GM19395 (cell line): ENCODE measurements around the gene B3GNT3.

Experiments used
- ATAC-seq: cut with Tn5 transposase; IDR thresholded peaks from one replicate; pipeline ENCODE4 v1.9.1; 2021; ENCODE audit warnings: mild to moderate bottlenecking, moderate library complexity; ENCODE audit not compliant: unreplicated experiment

Gene B3GNT3

GRCh38 chr19:17832443-17833208 is 37.7 kb downstream of the B3GNT3 start:
- ATAC-seq, result no peak

- no peak for ATAC-seq
Observed at GRCh38 chr19:17834350-17835181, 39.6 kb downstream of the B3GNT3 start.

- ATAC-seq, result no peak
Observed at GRCh38 chr19:17835182-17836006, 40.5 kb downstream of the B3GNT3 start.

GRCh38 chr19:17836530-17836929 is 41.6 kb downstream of the B3GNT3 start:
- no peak for ATAC-seq

- ATAC-seq, result no peak
Observed at GRCh38 chr19:17837972-17838371, 43.0 kb downstream of the B3GNT3 start.

GRCh38 chr19:17840019-17840418 is 45.1 kb downstream of the B3GNT3 start:
- ATAC-seq, result no peak

GRCh38 chr19:17841371-17841809 is 46.5 kb downstream of the B3GNT3 start:
- no peak for ATAC-seq

GRCh38 chr19:17841810-17842662 is 47.1 kb downstream of the B3GNT3 start:
- no peak for ATAC-seq

- ATAC-seq, result no peak
Observed at GRCh38 chr19:17842663-17843291, 47.8 kb downstream of the B3GNT3 start.

GRCh38 chr19:17843292-17843827 is 48.4 kb downstream of the B3GNT3 start:
- no peak for ATAC-seq

GRCh38 chr19:17843908-17844490 is 49.1 kb downstream of the B3GNT3 start:
- no peak for ATAC-seq

- ATAC-seq, result no peak
Observed at GRCh38 chr19:17846146-17846545, 51.2 kb downstream of the B3GNT3 start.

GRCh38 chr19:17847538-17848366 is 52.8 kb downstream of the B3GNT3 start, which contains the start of gene JAK3:
Gene JAK3, minus strand, starts transcription at chr19:17847982. Its CDS starts 3,565 bp downstream, at chr19:17844417.
- peak; percentile 70 for ATAC-seq

GRCh38 chr19:17848595-17849292 is 53.8 kb downstream of the B3GNT3 start:
- ATAC-seq, result no peak

- ATAC-seq, result no peak
Observed at GRCh38 chr19:17854061-17854460, 59.1 kb downstream of the B3GNT3 start.

- ATAC-seq, result no peak
Observed at GRCh38 chr19:17855280-17856152, 60.6 kb downstream of the B3GNT3 start.
